ENCODE data around the gene FAM120A.

DNA sequence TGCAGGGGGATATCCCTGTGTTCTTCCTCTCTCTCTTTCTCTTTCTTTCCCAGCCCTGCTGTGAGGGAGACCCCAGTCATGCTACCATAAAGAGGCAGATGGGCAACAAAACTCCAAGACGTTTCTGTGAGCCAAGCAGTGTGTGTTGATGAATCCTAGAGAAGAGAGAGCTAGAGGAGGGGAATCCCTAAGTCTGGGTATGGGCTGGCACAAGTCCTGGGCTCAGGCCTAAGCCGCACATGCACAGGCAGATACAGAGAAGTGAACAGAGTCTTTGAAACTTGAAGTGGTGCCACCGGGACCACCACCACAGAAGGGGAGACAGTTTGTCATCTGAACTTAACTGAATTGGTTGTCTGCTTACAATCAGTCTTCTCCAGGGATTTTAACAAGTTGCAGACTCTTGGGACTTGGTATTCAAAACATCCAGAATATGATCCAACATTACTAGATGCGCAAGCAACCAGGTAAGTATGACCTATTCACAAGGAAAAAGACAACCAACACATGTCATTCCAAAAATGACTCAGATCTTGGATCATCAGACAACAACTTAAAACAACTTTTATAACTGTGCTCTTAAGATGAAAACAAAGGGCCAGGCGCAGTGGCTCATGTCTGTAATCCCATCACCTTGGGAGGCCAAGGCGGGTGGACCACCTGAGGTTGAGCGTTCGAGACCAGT is 10.4 kb upstream of the FAM120A start:
- TF ChIP-seq, protein P1, sequence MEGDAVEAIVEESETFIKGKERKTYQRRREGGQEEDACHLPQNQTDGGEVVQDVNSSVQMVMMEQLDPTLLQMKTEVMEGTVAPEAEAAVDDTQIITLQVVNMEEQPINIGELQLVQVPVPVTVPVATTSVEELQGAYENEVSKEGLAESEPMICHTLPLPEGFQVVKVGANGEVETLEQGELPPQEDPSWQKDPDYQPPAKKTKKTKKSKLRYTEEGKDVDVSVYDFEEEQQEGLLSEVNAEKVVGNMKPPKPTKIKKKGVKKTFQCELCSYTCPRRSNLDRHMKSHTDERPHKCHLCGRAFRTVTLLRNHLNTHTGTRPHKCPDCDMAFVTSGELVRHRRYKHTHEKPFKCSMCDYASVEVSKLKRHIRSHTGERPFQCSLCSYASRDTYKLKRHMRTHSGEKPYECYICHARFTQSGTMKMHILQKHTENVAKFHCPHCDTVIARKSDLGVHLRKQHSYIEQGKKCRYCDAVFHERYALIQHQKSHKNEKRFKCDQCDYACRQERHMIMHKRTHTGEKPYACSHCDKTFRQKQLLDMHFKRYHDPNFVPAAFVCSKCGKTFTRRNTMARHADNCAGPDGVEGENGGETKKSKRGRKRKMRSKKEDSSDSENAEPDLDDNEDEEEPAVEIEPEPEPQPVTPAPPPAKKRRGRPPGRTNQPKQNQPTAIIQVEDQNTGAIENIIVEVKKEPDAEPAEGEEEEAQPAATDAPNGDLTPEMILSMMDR (IDR thresholded peaks at IDR 0.05): no peak
- TF ChIP-seq POLR2A (IDR thresholded peaks at IDR 0.05): no peak
